Activated naive CD4-positive, alpha-beta T cell treated with anti-CD3 and anti-CD28 coated beads, Interleukin-2, amount 50 U/mL, for 72 hours (primary cell): Measurements from ENCODE around the gene NT5M. TPM values are rescaled to one million over a fixed set of nuclear protein-coding genes. Genes with fewer than 3 reads are reported as not detected.
"Not testable (repeated sequence)": the region's sequence is repeated elsewhere in the genome, so short reads cannot be mapped to it uniquely, and the experiment has no call there.

ENCODE experiments used
- ATAC-seq, 2 donors: fragments of 150-1000 bp; cut with Tn5 transposase; 2 replicates each; pipeline ENCODE4 v1.10.0; 2021; ENCODE audit warnings: mild to moderate bottlenecking in 2 of 2, moderate library complexity in 2 of 2
- DNase-seq, 2 donors: peaks; one replicate each; pipeline ENCODE4 v3.0.0; 2021 to 2022; ENCODE audit warnings: low spot score in 2 of 2
- H3K27ac Mint-ChIP-seq, 2 donors: one replicate each; pipeline ENCODE4 v1.8.0; 2022; ENCODE audit warnings: mild to moderate bottlenecking in 2 of 2, mixed read lengths in 2 of 2
- H3K36me3 Mint-ChIP-seq, 2 donors: one replicate each; pipeline ENCODE4 v1.8.0; 2022; ENCODE audit warnings: mixed read lengths in 2 of 2
- H3K9me3 Mint-ChIP-seq, 2 donors: one replicate each; pipeline ENCODE4 v1.8.0; 2022; ENCODE audit warnings: mixed read lengths in 2 of 2
- total RNA-seq, 2 donors: library from RNA; stranded (reverse); gene quantifications; one replicate each; pipeline ENCODE4 v1.2.3, GENCODE V29; 2022

The NT5M gene
- total RNA-seq, 2 donors from 2014 or later: 5.8 to 6.0 TPM

- Mint-ChIP-seq H3K27ac (no peak overlapping the region), H3K9me3 (no peaks in the 10 kb centered on the region), H3K36me3 (no peaks in the 10 kb centered on the region)
- ATAC-seq: no peak
- DNase-seq: no peak
Measured at GRCh38 chr17:17372856-17373520, 69.8 kb downstream of the NT5M start.

- H3K27ac Mint-ChIP-seq: no peak overlapping the region
- DNase-seq (no peak), ATAC-seq (no peak)
- H3K36me3 Mint-ChIP-seq: no peaks in the 10 kb centered on the region
- H3K9me3 Mint-ChIP-seq: no peaks in the 10 kb centered on the region
Measured at GRCh38 chr17:17375841-17376240, 72.7 kb downstream of the NT5M start.

GRCh38 chr17:17376362-17376761 lies 73.2 kb downstream of the NT5M start:
- no peaks in the 10 kb centered on the region for H3K9me3 Mint-ChIP-seq
- H3K27ac Mint-ChIP-seq: no peak overlapping the region
- H3K36me3 Mint-ChIP-seq: no peaks in the 10 kb centered on the region
- no peak for DNase-seq
- no peak for ATAC-seq

- no peak for ATAC-seq
- DNase-seq: no peak
- Mint-ChIP-seq H3K36me3 (no peaks in the 10 kb centered on the region), H3K27ac (no peak overlapping the region), H3K9me3 (no peaks in the 10 kb centered on the region)
Measured at GRCh38 chr17:17377071-17377967, 74.1 kb downstream of the NT5M start.

- DNase-seq: no peak
- Mint-ChIP-seq H3K36me3 (no peaks in the 10 kb centered on the region), H3K27ac (no peak overlapping the region), H3K9me3 (no peaks in the 10 kb centered on the region)
- no peak for ATAC-seq
Measured at GRCh38 chr17:17379197-17379991, 76.2 kb downstream of the NT5M start.

GRCh38 chr17:17380145-17380925 lies 77.2 kb downstream of the NT5M start:
- no peak for ATAC-seq
- Mint-ChIP-seq H3K36me3 (no peaks in the 10 kb centered on the region), H3K27ac (no peak overlapping the region), H3K9me3 (no peaks in the 10 kb centered on the region)
- DNase-seq: no peak

- Mint-ChIP-seq H3K36me3 (no peaks in the 10 kb centered on the region), H3K27ac (no peak overlapping the region), H3K9me3 (no peaks in the 10 kb centered on the region)
- no peak for DNase-seq
- ATAC-seq: no peak
Measured at GRCh38 chr17:17381446-17382064, 78.4 kb downstream of the NT5M start.

- ATAC-seq (no peak), DNase-seq (no peak)
- Mint-ChIP-seq H3K9me3 (no peaks in the 10 kb centered on the region), H3K27ac (no peak overlapping the region), H3K36me3 (no peaks in the 10 kb centered on the region)
Measured at GRCh38 chr17:17382065-17382459, 78.9 kb downstream of the NT5M start.

GRCh38 chr17:17382971-17383370 lies 79.8 kb downstream of the NT5M start:
- Mint-ChIP-seq H3K9me3 (no peaks in the 10 kb centered on the region), H3K36me3 (no peaks in the 10 kb centered on the region), H3K27ac (no peak overlapping the region)
- no peak for ATAC-seq
- DNase-seq: no peak

- DNase-seq, ATAC-seq, H3K27ac Mint-ChIP-seq, H3K36me3 Mint-ChIP-seq, H3K9me3 Mint-ChIP-seq: not testable (repeated sequence)
Measured at GRCh38 chr17:17383431-17384290, 80.5 kb downstream of the NT5M start.

GRCh38 chr17:17384291-17384615 lies 81.1 kb downstream of the NT5M start:
- DNase-seq: no peak
- no peak overlapping the region for H3K27ac Mint-ChIP-seq
- no peak for ATAC-seq
- no peaks in the 10 kb centered on the region for H3K36me3 Mint-ChIP-seq
- H3K9me3 Mint-ChIP-seq: no peaks in the 10 kb centered on the region

- ATAC-seq (no peak), DNase-seq (no peak)
- no peaks in the 10 kb centered on the region for H3K9me3 Mint-ChIP-seq
- no peaks in the 10 kb centered on the region for H3K36me3 Mint-ChIP-seq
- no peak overlapping the region for H3K27ac Mint-ChIP-seq
Measured at GRCh38 chr17:17384961-17385360, 81.8 kb downstream of the NT5M start.

GRCh38 chr17:17385491-17385890 lies 82.3 kb downstream of the NT5M start:
- Mint-ChIP-seq H3K27ac (no peak overlapping the region), H3K9me3 (no peaks in the 10 kb centered on the region), H3K36me3 (no peaks in the 10 kb centered on the region)
- DNase-seq (no peak), ATAC-seq (no peak)

- DNase-seq (no peak), ATAC-seq (no peak)
- no peak overlapping the region for H3K27ac Mint-ChIP-seq
- no peaks in the 10 kb centered on the region for H3K36me3 Mint-ChIP-seq
- H3K9me3 Mint-ChIP-seq: no peaks in the 10 kb centered on the region
Measured at GRCh38 chr17:17386094-17386800, 83.1 kb downstream of the NT5M start.

GRCh38 chr17:17387017-17387497 lies 83.9 kb downstream of the NT5M start:
- peaks cover 0 to 6% of the 10 kb centered on the region in 2 donors for H3K36me3 Mint-ChIP-seq
- peaks cover 0 to 8% of the 10 kb centered on the region in 2 donors for H3K9me3 Mint-ChIP-seq
- H3K27ac Mint-ChIP-seq: no peak overlapping the region
- DNase-seq: no peak
- ATAC-seq: no peak
